GM15510 (cell line): ENCODE measurements around the gene KCNMA1.

Source experiments
- POLR2A ChIP-seq: IDR thresholded peaks from 3 replicates; pipeline ENCODE4 v1.6.1; 2011; ENCODE audit warnings: borderline replicate concordance; ENCODE audit not compliant: insufficient read length; ENCODE audit errors: extremely low read depth

Gene KCNMA1

DNA sequence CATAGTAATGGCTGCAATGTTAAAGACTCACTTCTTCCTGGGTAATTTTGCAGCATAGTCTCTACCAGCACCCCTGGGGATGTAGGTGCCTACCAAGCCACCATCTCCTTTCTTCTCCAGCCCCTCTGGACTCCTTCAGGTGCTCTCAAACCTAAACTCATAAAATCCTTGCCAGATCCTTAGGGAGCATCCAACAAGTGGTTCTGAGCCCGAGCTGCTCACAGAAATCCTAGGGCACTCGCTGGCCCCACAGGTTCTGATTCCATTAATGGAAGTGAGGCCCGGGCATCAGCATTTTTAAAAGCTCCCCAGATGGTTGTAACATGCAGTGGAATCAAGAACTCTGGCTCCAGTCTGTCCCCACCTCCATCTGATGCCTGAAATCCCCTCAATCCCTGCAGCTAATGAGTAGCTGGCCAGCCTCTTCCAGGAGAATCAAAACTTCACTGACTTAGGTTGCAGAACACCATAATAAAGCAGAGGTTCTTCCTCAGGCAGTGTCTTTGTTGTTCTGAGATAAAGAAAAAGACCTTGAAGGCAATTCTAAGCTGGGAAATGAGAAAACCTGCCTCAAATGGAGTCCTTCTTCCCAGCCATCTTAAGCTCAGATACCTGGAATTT, 336.8 kb downstream of the KCNMA1 start:
- no peak for TF ChIP-seq POLR2A

DNA sequence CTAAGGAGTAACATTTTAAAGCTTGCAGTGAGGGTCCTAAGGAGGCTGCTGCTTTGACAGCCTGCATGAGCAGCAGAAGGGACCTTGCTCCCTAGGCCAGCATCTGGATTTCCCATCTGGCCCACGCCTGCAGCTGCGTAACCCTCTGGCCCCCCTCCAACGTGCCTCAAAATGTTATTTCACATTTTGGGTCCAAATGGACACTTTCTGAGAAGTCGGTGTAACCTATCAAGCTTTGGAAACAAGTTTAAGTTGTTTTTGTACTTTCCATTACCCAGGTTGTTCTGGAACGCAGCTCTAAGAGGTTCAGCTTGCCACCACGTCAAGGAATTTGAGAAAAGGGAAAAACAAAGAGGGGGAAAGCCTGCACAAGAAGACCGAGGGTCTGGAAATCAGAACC, 338.3 kb downstream of the KCNMA1 start:
- no peak for TF ChIP-seq POLR2A

DNA sequence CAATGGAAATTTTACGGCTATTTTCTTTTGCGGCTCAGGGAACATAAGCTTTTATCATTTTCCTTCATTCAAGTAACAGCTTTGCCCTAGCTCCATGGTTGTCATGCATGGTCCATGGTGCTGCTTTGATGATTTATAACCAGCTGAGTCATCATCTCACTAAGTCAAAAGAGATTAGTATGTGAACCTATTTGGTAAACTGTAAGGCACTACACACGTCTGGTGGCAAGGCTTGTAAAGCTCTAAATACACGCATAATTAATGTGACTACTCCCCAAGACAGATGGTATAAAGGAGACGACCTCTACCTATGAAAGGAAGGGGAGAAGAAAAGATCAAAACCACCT, 340.2 kb downstream of the KCNMA1 start:
- TF ChIP-seq POLR2A, result no peak

DNA sequence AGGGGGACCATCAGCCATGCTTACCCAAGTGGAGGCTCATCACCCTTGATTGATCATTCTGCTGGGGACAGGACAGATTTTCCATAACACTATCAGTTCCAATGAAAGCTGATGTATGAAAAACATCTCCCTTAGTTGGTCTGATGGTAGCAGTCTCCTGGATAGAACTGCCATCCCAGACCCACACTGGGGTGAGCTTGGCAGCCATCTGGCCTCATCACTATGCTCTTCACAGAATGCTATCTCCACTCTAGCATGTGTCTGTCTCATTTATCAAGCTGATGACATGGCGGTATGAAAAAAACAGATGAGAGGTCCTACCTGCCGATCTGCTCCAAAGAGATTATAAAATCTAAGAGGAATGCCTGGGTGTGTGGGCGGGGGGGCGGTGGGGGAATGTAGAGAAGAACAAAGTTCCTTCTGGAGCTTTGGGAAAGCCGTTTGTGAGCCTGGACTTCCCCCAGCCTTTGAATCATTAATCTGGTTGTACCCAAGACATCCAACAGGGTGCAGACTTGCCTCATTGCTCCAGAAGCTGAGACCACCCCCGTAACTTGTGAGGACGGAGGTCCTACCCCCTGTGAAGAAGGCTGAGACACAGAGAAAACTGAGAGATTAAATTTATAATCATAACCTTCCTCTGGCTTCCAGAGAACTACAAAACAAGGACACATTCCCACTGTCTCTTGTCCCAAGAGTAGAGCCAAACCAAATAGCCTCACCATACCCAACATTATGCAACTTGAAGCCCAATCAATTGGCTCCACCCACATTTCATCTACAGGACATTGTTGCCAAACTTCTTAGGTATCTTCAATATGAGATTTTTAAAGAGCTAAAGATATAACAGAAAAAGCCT, 340.8 kb downstream of the KCNMA1 start:
- TF ChIP-seq POLR2A, result no peak

DNA sequence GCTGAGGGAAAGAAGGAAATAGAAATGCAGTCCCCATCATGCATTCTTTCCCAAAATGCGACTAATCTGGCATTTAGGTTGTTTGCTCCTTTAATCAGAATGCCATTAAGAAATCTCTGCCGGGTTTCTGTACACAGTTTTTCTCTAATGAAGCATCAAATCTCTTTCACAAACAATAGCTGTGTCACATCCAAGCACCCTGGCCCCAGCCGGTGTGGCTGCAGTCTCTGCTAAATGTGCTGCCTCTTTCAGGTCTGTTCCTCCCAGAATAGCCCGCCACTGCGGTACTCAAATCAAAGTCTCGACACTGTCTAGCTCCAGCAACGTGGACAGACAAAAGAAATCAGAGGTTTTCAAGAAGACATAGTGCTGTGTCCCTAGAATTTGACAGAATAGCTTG, 343.8 kb downstream of the KCNMA1 start:
- no peak for TF ChIP-seq POLR2A

DNA sequence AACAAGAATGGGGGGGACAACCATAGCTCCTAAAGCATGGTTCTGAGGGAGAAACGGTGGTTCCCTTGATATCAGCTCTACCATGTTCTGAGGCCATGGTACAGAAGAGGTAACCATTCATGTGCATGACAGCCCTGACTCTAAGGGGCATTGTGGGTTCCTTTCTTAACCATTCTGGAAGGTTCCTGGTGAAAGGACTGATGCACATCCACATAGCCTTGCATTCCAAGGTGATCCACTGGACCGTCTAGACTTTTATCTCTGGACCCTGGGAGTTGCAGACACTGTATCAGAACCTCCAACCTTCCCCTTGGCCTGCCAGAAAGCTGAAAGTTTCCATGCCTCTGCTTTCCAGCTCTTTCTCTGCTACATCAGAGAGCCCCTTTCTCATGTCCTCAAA, 344.3 kb downstream of the KCNMA1 start:
- no peak for TF ChIP-seq POLR2A

DNA sequence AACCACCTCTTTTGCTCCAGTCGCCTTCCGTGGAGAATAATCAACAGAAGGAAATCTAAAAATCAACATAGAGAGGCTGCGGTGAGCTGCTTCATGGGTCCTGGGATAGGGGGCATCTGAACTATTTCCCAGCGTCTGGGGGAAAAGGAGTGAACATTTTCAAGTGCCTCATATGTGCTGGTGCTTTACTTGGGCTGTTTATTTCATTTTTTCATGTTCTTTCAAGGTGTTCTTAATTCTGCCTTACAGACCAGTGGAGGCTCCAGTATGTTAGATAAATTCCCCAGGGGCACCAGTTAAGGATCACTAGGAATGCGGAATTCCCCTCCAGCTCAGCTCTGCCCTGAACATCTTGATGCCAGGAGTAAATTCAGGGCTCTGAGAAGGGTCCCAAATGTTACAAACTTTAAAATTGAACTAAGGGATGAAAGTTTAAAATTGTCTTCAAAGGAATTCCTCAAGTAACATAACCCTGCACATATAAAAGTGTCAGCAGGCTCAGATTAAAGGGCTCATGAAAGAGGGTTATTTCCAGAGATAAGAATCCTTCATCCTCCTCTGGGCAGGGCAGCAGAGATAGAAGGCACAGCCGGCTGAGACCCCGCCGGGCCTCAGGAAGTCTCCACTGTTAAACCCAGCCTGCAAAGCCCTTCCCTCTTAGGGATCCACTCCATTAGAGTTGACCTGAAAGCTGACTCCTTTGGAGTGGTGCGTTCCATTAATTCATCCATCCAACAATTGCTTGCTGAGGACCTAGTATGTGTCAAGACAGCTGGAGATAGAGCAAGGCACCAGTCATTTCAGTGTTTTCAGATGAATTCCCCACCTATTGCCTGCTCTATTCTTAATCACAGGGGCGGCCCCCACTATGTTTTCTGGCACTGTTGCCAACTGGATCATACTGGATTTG, 345.8 kb downstream of the KCNMA1 start:
- no peak for TF ChIP-seq POLR2A

DNA sequence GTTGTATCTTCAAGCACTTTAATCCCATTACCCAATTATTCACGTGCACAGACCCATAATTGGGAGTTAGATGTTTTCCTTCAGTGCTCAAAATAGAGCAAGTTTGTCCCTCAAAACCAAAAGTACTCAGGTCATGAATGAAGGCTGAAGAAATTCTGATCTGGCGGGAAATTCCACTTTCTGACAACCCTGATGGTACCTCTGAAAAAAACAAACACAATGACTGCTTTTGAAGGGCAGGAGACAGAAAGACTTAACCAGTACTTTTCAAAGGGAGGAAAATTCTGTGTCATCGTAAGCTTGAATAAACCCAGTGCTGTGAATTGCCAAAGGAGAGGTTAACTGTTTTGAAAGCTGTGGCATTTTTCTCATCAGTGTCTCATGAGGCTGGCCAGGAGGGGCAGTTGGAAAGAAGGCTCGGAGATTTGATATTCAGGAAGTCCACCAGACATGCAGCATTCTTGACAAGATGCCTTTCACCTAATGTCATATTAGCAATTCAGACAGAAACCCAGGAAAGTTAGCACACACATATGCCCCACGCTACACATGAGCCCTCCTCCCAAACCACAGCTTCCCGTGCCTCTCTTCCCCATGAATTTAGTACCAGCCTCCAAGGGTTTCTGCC, 347.0 kb downstream of the KCNMA1 start:
- no peak for TF ChIP-seq POLR2A

DNA sequence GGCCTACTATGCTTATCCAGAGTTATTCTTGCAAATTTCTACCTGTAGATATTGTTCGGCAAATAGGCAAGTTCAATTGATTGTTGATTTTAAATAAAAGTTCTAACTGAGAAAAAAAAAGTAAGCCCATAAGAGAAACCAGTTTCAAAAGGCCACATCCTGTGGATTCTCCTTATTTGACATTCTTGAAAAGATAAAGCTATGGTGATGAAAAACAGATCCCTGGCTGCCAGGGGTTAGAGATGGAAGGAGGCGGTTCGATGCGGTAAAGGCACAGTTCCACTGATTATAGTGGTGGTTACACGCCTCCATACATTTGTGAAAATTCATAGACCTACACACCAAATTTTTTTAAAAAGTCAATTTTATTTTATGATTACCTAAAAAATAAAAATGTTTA, 347.8 kb downstream of the KCNMA1 start:
- TF ChIP-seq POLR2A, result no peak

DNA sequence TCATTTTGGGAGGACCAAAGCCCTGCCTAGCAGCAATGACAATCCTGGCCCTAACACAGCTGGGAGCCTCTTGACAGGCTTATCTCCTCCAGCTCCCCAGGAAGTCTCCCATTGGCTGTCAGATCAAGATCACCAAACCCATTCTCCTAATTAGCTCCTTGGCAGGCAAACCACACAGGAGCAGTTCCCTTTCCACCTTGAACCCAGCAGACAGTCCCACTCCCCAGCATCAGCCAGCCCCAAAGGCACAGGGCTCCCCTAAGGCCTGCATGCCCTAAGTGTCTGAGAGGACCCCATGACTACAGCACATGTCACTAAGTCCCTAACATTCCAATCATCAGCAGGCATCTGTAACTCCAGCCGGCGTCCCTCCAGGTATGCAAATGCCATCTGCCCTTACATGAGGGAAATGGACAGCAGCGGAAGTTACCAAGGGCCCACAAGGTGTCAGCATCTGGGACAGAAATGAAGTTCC, 348.5 kb downstream of the KCNMA1 start:
- TF ChIP-seq POLR2A, result no peak

DNA sequence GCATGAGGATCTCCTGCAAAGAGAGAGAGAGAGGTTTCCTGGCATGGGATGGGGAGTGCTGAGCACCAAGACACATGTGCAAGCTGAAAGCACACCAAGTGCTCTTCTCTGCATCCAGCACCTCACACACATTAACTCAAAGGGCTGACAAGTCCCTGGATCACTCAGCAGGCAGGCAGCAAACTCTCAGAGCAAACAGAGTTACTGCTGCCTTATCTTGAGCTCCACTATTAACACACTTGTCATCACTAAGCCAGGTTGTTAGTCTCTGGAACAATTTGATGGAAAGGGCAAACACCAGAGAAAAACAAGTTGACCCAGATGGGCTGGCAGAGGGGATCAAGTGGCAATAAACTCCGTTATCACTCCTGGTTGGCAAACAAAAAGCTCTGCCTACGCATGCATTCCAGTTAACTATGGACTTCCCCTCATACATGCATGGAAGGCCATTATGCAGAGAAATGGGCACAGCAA, 349.9 kb downstream of the KCNMA1 start:
- no peak for TF ChIP-seq POLR2A

DNA sequence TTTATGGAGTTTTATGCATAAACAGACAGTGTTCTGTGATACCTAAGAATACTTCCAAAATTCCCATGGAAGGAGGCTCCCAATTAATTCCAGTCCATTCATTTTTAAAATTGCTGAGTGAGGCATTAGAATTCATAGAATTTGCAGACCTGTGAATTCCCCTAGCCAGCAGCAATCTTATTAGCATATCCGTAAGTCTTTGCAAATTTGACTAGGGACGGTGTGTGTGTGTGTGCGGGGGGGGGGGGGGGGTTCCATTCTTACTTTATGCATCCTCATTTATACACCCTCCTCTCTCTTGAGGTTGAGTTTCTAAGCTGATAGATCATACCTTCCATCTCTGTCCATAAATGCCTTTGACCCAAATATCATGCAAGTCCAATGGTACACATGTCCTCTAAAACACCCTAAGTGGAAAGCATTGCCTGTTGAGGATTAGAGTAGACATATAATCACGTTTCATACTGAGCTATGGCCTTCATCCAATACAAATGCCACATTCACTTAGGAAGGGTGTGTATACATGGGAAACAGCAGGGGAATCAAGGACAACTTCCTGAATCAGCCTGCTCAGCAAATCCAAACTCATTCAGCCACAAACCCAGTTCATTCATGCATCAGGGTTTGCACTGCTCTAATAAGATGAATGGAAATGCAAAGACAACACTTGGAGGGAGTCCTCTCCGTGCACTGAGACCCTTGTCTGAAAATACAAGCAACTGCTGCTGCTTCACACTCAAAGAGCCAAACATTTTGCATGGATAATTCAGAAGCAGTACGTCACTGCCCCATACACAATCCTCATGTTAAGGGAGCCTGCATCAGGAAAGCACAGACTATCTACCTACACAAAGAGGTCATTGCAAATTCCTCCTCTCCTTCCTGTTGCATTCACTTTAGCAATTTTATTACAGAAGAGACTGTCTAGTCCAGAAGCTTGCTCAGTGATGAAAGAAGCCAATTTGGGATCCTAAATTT, 350.8 kb downstream of the KCNMA1 start:
- no peak for TF ChIP-seq POLR2A

DNA sequence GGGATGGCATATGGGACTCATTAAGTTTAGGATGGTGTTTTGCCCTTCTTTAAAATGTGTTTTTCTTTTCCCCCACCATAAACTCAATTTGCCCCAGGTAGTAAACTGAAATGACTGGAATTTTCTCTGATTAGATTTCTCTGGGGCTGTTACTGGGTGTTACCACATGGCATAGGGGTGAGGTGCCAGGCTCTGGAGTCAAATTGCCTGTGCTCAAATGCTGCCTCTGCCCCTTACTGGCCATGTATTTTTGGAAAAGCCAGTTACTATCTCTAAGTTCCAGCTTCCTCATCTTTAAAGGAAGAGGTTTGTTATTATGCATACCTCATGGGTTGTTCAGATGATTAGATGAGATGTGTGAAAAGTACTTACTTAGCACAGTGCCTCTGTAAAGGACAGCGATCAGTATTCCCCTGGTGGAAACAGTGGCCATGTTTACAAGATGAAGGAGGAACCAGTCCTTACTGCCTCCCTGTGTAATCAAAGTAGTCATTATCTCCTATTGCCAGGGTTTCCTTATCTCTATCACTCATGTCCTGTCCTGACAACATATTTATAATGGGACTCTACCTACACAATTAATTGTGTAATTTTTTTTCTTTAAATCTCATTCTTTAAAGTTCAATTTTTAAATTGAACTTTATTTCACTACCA, 352.0 kb downstream of the KCNMA1 start:
- no peak for TF ChIP-seq POLR2A

DNA sequence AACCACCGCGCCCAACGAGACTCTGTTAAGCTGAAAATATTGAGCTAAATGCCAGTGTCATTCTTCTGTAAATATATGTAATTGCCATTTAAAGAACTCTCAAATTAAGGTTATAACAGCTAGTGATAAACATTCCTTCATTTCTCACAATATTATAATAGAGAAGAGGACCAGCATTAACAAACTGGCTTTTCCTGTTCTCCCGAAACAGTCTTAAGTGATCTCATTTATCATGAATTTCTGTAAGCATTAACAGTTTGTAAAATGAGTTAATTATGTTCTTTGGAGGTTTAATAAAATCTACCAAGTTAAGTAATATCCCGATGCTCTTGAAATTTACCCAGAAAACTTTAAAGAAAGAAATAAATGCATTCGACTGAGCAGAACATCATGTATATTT, 352.8 kb downstream of the KCNMA1 start:
- TF ChIP-seq POLR2A, result no peak

DNA sequence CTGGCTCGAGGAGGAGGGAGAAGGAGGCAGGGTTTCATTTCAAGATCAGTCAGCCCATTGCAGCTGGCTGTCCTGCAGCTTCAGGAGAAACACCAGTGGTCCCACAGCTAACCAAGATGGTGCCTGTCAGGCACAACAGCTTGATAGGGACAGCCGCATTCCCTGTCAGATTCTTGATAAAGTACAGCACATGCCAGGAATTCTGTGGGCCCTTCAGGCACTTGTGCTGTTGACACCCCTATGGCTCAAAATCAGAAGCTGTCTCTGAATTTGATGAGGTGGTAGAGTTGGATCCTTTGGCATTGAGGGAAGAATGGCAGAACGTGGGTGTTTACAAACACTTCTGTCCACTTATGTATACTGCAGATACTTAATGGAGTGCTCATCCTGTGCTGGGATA, 354.3 kb downstream of the KCNMA1 start:
- no peak for TF ChIP-seq POLR2A
